GM19438 (cell line): ENCODE measurements around the gene VAV2.

Experiments used
- ATAC-seq: cut with Tn5 transposase; IDR thresholded peaks from one replicate; pipeline ENCODE4 v1.9.1; 2021; ENCODE audit warnings: low read depth; ENCODE audit not compliant: unreplicated experiment

VAV2 gene

DNA sequence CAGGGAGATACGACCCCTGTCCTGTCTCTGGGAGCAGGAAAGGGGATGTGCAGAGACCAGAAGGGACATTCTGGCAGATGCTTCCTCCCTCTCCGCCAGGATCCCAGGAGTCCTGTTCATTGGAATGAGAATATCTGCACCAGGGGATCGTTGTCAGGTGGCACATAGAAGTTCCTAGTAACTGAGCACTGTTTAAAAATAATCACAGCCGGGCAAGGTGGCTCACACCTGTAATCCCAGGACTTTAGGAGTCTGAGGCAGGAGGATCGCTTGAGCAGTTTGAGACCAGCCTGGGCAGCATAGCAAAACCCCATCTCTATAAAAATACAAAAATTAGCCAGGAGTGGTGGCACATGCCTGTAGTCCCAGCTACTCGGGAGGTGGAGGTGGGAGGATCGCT lies 266.2 kb downstream of the VAV2 start:
- no peak for ATAC-seq

DNA sequence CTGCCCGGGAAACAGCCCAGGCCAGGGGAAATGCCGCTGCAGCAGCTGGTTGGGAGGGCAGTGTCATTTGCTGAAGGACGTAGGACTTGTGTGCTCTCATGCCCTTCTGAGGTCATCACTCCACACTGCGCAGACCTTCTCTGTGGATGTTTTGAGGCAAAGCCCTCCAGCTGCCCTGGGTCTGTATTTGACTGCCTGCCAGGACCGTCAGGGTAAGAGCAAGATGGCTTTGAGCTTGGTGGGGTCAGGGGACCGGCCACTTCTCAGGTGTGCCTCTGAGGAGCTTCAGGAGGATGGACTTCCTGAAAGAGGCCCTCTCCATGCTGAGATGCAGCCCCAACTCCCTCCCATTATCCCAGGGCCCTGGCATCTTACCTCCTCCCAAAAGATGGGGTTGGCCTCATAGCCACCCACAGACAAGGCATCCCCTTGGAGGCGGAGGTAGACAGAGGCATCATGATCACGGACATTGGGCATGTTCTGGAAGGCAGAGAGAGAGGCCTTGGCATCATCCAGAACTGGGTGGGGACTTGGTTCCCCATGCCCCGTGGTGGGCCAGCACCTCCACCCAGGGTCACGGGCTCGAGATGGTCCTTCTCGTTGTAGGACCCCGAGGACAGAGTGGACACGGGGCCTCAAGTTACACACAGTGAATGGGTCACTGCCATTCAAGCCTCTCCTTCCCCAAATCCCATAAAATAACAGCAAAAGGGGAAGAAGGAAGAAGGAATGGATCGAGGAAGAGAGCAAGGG lies 273.4 kb downstream of the VAV2 start:
- ATAC-seq, result no peak

DNA sequence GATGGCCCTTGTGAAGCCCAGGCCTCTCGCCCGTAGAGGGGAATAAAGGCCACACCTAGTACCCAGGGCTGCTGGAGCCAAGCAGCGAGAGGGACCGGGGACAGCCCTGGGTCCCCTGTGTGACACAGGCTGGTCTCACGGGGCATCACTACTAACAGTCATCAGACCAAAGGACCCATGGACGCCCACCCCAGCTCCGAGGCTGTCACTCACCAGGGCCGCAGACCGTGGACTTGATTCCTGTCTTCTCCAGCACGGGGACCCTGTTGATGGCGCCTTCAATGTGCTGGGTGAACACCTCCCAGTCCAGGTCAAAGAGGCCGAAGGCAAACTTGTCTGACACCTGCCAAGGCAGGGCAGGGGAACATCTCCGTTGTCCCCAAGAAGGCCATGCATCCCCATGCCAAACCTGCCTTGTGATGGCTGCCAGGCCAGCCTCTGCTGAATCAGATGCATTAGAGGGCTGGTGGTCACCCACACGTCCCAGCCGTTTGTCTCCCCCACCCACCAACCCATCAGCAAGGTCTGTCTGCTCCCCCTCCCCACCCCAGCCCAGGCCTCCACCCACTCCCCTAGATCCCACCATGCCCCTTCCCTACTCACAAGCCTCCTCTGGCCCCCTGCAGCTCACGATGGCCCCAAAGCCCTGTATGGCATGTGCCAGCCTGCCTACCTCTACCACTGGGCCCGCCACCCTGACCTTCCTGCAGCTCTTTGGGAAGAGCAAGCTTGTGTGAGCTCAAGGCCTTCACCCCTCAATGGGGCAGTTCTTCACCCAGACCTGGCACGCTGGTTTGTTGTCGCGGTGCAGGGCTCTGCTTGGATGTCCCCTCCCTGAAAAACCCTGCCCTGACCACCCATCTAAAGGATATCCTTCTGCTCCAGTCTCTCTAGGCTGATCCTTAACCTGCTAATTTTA lies 274.8 kb downstream of the VAV2 start:
- no peak for ATAC-seq

DNA sequence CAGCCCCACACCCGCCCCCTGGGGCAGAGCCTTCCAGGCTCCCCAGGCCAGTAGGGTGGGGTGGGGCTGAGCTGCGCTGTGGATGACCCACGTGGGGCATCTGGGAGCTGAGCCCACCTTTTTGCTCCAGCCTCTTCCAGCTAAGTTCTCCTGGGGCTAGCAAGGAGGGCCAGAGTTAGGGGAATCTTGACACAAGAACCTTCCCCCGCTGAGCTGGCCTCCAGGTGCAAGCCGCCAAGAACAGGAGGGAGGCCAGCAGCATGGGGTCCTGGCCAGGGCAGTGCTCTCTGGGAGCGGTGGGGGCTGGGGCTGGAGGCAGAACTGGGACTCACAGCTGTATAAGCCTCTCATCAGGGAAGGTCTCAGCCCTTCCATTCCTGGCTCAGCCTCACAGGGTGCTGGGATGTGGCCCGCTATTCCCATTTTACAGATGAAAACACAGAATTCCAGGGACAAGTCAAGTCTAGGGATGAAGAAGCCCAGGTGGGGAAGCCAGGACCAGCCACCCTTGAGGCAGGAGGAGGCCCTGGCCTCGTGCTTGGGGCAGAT lies 275.5 kb downstream of the VAV2 start:
- ATAC-seq, result no peak

DNA sequence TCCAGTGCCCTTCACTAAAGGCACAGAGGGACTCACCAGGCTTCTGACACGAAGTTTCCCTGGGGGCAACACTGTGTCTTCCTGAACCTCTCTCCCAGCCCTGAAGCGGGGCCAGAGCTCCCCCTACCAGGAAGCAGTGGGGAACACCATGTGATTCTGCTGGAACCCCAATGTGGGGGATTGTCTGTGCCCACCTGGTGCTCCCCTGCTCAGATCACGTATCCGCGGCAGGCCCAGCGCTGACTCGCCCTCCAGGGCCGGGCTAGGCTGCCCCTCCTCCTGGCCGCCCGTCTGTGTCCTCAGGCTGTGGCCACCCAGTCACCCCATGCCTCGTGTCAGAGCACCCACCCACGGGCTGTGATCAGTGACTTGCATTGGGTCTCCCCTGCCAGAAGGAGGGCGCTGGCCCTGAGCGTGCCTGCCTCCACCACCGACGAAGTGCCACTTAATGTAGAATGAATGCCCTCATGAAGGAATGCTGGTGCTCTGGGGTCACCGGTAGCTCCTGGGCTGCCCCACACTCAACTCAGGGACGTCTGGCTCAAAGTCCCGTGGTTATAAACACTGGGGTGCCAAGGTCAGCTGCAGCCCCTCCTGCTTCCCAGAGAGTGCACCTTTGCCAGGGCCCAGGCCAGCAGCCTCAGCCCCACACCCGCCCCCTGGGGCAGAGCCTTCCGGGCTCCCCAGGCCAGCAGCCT lies 276.1 kb downstream of the VAV2 start:
- ATAC-seq, result no peak

DNA sequence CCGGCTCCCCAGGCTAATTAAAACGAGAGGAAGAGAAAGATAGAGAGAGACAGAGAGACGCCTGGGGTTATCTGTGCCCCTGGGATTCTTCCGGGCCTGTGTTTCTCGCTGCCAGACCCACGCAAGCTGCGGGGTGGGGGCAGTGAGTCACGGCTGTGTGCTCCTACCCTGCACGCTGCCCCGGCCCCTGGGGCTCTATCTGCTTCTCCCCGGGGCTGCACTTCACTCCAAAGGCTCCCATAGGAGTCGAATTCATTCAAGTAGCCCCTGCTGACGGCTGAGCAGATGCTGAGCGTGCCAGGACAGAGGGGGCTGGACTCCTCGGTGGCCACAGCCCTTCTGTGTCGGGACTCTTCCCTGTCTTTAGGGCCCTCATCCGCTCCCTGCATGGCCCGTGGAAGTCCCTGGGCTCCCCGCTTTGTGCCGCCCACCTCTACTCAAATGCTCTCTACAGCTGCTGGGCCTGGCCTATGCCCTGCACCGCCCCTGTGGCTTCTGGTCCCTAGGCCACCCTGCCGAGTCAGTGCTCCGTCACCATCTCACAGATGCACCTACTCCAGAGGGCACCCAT lies 276.7 kb downstream of the VAV2 start:
- ATAC-seq, result no peak

DNA sequence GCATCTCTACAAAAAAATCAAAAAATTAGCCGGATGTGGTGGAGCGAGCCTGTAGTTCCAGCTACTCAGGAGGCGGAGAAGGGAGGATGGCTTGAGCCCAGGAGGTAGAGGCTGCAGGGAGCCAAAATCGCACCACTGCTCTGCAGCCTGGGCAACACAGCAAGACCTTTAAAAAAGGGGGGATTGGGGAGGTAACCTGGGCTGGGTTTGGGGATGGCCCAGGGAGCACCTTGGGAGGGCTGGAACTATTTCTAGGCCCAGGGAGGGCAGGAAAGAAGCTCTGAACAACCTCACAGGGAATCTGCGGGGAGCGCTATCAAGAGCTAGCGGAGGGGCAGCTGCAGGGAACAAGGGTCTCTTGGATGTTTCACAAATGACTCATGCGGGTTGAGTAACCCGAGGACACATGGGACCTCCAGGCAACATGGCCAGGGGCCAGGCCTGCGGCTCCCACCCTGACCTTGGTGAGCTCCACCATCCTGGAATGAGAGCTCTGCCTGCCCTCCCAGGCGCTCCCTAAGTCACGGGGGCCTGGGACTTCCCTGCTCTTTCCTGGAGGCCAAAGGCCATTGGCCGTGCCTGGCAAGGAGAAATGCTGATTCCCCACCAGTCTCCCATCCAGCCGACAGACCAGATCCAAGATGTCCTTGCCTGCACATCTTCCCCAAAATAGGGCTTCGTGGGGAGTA lies 277.4 kb downstream of the VAV2 start:
- no peak for ATAC-seq

DNA sequence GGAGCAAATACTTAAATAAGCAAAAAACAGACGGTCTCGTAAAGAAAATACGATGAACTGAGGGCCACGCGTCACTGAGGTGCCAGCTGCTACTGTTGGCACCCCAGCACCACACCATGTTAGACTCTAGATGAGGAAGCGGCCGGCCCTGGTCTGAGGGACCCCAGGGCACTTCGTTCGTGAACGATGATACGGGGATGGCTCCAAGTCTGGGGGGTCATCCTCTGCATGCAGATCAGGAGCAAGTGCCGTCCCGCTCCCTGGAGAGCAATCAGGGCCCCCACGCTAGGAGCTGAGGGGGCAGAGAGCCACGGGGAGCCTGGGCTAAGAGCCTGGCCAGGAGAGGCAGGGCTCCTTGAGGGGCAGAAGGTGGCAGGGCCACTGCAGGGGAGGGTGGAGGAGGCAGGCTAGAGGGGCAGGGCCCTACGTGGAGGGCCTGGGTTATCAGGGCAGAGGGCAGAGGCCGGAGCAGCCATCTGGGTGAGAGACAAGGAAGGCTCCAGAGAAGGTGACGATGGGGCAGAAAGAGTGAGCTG lies 278.1 kb downstream of the VAV2 start:
- no peak for ATAC-seq

DNA sequence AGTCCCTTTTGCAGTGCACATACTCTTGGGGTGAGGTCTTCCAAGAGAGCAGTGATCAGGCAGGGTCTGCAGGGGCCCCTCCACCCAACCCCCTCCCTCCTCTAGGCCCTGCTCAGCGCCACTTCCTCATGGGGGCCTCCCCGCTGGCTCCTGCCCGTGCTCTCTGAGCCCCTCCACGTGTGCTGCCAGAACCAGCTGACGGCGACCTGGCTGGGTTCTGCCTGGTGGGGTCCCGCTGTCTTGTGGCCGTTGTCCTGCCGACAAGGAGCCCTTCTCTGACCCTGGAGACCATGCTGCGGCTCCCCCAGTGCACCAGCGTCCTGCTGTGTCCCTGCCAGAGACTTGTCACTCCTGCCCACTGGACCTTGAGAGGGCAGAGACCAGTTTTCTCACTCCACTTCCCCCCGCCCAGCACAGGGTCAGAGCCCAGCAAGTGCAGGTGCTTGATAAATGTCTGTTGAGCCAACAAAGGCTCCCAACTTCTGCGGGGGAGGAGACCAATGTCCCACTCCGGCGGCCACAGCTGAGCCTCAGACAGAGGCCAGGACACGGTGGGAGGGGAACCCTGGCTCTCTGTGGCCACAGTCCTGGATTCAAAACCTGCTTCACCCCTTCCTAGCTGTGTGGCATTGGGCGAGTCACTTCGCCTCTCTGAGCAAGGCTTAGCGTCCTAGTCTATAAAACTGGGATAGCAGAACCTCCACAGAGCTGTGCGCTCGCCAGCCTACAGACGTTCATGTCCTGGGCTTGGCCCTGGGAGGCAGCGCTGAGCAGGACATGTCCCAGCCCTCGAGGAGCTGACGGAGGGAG lies 278.8 kb downstream of the VAV2 start:
- ATAC-seq, result no peak

DNA sequence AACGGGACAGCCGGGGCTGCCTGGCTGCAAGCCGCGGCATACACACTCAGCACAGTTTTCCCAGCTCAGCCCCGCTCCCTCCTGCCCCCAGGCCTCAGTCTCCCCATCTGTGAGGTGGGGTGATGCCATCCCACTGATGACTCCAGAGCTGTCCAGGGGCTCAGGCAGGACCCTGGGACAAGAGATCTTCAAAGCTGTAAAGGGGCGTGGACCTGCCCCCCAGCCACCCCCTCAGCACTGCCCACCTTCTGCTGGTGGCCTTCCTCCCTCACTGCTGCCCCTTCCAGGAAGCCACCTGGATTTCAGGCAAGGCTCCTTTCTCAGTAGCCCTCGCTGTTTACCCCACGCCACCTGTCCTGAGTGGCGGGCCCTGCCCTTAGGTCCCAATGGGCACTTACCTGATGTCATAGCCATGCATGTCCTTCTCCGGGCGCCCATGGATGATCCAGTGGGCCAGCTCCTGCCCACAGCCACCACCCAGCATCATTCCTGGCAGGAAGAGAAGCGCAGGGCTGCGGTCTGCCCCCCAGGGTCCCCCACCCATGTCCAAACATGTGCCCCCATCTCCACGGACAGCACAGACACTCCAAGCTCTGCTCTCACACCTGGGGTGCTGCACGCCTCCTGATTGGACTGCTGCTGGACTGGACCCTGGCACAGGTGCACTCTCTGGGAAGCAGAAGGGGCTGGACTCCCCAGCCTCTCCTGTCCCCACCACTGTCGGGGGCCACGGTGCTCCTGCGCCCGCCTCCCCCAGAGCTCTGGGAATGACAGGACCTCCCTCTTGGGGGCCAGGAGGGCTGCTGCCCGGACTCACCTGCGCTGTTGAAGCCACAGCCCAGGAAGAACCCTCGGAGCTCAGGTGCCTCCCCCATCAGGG lies 279.7 kb downstream of the VAV2 start:
- ATAC-seq, result no peak
